Activated CD4-positive, alpha-beta T cell treated with anti-CD3 and anti-CD28 coated beads, Interleukin-2, amount 50 U/mL, for 48 hours (primary cell): ENCODE measurements around the gene SLC7A5.
A peak's percentile ranks its signal among the peaks of the same experiment; 100 is the strongest.
"Not testable (repeated sequence)": the region's sequence is repeated elsewhere in the genome, so short reads cannot be mapped to it uniquely, and the experiment has no call there.

Source experiments
- DNase-seq, 2 experiments: peaks; one replicate each; pipeline ENCODE4 v3.0.0-alpha.2; 2020

The SLC7A5 gene

GRCh38 chr16:87818533-87819161 is 50.7 kb downstream of the SLC7A5 start:
- no peak for DNase-seq

GRCh38 chr16:87817910-87818309 is 51.4 kb downstream of the SLC7A5 start:
- no peak for DNase-seq

DNA sequence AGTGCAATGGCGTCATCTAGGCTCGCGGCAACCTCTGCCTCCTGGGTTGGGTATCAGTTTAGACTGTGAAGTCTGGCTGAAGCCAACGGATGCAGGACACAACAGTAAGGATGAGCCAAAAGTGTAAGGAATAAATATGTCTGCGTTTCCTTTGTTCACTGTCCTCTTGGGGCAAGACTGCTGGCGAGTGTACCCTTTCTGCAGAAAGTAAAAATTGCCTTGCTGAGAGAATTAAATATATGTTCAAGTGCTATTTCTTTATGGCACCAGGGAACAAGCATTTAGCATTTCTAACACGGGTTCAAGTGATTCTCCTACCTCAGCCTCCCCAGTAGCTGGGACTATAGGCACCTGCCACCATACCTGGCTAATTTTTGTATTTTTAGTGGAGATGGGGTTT is 51.9 kb downstream of the SLC7A5 start:
- not testable (repeated sequence) for DNase-seq

DNA sequence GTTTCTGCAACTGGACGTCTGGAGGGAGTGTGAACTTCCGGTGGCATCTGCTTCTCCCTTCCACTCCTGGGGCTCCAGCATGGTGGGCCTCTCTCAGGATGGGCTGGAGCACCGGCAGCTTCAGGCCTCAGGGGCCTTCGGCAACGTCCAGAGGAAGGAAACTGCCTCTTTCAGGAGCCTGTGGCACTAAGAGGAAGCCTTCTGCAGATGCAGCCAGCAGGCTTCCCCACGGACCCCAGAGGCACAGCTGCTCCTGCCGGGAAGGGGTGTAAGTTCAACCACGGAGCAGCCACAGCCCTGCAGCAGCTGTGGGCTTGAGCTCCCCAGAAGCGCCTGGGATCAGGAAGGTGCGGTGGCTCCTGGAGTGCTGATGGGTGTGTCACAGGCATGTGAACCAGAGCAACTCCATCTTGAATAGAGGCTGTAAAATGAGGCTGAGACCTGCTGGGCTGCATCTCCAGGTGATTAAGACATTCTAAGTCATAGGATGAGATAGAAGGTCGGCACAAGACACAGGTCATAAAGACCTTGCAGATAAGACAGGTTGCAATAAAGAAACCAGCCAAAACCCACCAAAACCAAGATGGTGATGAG is 52.7 kb downstream of the SLC7A5 start:
- DNase-seq: no peak

GRCh38 chr16:87815567-87815966 is 53.7 kb downstream of the SLC7A5 start:
- no peak for DNase-seq

- no peak for DNase-seq
Observed at GRCh38 chr16:87812200-87812656, 57.1 kb downstream of the SLC7A5 start.

DNA sequence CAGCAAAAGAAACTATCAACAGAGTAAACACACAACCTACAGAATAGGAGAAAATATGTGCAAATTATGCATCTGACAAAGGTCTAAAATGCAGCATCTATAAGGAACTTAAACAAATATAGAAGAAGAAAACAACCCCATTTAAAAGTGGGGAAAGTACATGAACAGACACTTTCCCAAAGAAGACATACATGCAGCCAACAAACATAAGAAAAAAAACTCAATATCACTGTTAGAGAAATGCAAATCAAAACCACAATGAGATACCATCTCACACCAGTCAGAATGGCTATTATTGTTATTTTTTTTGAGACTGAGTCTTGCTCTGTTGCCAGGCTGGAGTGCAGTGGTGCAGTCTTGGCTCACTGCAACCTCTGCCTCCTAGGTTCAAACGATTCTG is 57.9 kb downstream of the SLC7A5 start:
- not testable (repeated sequence) for DNase-seq

- DNase-seq: no peak
Observed at GRCh38 chr16:87809150-87809902, 60.0 kb downstream of the SLC7A5 start.

GRCh38 chr16:87808108-87808507 is 61.2 kb downstream of the SLC7A5 start:
- DNase-seq: no peak

DNA sequence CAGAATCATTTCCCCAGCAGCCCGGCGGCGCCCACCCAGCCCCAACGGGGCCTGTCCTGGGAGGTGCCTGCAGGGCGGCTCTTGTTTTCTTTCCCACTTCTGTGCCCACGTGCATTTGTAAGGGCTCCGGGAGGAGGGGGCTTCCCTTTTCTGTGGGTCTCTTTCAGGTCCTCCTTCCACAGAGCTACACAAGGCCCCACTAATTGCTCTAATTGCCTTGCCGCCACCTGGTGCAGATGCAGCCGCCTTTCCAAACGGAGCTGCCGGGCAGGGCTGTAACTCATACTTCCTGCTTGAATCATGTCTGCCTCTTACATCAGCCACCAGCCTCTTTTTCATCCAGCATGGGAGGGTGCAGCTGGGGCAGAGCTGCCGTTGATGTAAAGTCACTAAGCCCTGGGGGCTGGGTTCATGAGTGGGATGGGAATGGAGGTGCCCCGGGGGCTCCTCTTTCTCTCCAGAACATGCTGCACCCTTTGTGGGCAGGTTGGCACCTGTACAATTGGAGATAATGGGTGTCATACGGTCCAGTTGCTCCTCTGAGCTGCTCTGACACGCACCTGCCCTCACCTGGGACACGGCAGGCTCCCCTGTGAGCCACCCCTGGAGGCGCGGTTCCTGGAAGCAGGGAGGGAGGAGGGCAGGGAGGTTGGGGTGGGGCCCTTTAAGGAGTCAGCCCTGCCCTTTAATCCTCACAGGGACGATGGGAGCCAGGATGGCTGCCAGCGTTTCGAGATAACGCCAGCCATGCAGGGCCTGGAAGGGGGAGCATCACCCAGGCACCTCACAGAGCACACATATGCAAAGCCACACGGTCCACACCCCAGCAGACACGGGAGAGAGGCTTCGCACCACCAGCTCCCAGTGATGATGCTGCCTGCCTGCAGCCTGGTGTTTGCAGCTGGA is 62.4 kb downstream of the SLC7A5 start:
- peak; percentile 58 to 66 for DNase-seq

DNA sequence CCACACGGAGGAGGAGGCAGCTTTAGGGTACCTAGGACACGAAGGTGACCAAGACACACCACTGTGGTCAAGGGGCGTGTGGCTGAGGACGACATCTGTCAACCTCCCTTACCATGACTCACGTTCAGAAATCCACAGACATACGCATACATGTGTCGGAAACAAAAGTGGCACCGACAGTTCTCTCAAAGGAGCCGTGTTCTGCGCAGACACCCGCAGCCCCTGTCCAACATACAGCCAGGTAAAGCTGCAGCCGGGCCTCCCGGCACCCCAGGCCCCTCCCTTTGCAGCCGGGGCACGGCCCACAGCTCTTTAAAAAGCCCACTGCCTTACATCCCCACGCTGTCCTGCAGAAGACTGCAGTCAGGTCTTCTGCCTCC is 63.1 kb downstream of the SLC7A5 start:
- DNase-seq: peak; percentile 45 to 47

DNA sequence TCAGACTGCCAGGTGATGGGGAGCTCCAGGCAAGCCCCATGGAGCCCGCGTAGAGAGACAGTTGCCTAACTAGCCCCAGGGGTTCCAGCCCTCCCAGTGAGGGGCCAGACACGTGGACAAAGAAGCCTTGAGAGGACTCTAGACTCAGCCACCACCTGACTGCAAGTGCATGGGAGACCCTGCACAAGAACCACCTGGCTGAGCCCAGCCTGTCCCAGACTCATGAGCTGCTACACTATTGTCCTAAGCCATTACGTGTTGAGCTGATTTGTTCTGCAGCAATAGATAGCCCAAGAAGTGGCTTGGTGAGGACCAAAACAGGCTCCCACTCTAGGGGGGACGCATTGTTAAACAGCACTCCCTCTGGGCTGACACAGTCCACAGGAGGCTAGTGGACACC is 65.9 kb downstream of the SLC7A5 start:
- DNase-seq: no peak

GRCh38 chr16:87802670-87803069 is 66.6 kb downstream of the SLC7A5 start:
- no peak for DNase-seq

DNA sequence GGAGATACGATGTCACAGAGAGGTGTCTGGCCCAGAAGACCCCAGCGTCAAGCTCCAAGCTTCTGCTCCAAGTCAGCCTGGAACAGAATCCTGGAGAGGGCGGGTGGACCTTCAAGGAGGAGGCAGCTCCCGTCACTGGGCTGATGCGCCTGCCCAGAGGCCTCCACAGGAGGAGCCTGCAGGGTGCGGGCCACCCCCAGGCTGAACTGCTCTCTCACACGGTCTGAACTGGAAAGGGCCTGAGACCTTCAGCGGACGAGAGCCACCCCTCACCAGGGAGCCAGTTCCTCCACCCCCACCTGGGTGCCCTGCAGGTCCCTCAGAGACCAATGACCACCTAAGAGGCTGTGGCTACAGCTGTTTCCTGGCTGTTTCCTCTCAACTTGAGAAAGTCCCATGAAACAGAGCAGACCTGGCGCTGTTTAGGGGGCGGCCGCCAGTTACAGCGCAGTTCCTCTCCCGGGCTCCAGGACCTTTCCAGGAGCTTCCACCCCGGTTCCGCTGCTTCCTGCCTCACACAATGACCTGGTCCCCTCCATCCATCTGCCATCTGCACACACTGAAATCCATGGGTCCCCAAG is 67.5 kb downstream of the SLC7A5 start:
- DNase-seq: no peak

DNA sequence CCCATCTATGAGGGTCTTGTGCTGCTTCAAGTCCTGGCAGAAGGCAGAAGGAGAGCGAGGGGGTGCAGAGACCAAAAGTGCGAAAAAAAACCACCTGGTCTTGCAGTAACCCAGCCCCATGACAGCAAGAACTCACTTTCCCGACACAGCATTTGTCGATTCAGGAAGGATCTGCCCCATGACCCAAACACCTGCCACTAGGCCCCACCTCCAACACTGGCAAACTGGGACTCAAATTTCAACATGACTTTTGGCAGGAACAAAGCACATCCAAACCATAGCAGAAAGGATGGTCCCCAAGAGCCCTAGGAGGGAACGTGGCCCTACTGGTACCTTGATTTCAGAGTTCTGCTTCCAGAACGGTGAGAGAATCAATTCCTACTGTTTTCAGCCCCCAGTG is 68.8 kb downstream of the SLC7A5 start:
- no peak for DNase-seq

- no peak for DNase-seq
Observed at GRCh38 chr16:87795336-87795735, 74.0 kb downstream of the SLC7A5 start.

GRCh38 chr16:87794485-87795078 is 74.7 kb downstream of the SLC7A5 start:
- no peak for DNase-seq

GRCh38 chr16:87792205-87792565 is 77.1 kb downstream of the SLC7A5 start:
- no peak for DNase-seq

GRCh38 chr16:87791295-87792204 is 77.8 kb downstream of the SLC7A5 start:
- DNase-seq: no peak

DNA sequence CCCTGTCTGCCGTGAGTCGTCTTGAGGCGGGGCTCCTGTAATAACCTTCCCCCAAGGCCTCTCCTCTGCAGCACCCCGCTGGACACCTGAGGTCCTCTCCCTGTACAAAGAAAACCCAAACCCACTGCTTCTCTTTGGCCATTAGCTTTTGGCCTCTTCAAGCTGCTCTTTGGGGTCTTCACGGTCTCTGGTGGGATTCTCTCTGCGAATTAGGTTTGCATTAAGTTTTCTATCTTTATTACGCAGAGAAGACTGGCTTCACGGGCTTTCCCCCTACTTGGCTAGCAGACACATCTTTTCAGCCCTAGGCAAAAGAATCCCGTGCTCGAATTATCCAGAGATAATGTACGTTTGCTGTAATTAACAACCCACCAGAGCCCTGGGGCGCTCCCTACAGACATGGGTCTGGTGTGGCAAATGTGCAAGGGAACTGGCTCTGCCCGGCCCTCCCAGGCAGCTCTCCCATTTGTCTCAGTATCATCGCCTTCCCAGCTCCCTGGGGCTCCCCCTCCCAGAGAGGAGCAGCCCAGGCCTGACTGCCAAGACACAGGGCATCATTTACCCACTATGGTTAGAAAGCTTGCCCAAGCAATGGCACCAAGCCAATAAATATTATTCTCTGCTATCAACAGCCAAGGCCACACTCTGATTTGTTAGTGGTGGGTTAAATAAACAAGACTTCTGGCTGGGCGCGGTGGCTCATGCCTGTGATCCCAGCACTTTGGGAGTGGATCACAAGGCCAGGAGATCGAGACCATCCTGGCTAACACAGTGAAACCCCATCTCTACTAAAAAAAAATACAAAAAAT is 78.8 kb downstream of the SLC7A5 start:
- no peak for DNase-seq
